ENCODE data around the gene AGR2.

Gene AGR2

GRCh38 chr7:16845746-16846145 is 40.9 kb upstream of the AGR2 start:
- no peaks in the 10 kb centered on the region for H4K20me1 ChIP-seq (ENCODE audit: insufficient read depth, low read length, poor library complexity, severe bottlenecking)
- H3K4me3 ChIP-seq (ENCODE audit: low read length, poor library complexity, severe bottlenecking) = no peak overlapping the region
- H3K4me2 ChIP-seq (ENCODE audit: low read depth, low read length, poor library complexity, severe bottlenecking) = no peak overlapping the region
- H3K79me2 ChIP-seq (ENCODE audit: insufficient read depth, low read length) = no peaks in the 10 kb centered on the region
- H3K9me3 ChIP-seq (ENCODE audit: insufficient read depth, low read depth, low read length) = no peaks in the 10 kb centered on the region
- no peak overlapping the region for H3K9ac ChIP-seq (ENCODE audit: low read depth, low read length, poor library complexity, severe bottlenecking)
- no peaks in the 10 kb centered on the region for H3K4me1 ChIP-seq (ENCODE audit: insufficient read depth, low read length, poor library complexity, severe bottlenecking)
- H3K9me2 ChIP-seq (replicated peaks; ENCODE audit: low read depth, low read length) = no peaks in the 10 kb centered on the region
- no peak for TF ChIP-seq CTCF (conservative IDR thresholded peaks at IDR 0.05; ENCODE audit: low read length)
- no peak for TF ChIP-seq EZH2phosphoT487 (IDR thresholded peaks at IDR 0.05; ENCODE audit: borderline replicate concordance)
- no peak overlapping the region for H2AFZ ChIP-seq (ENCODE audit: low read length)
- no peaks in the 10 kb centered on the region for H3F3A ChIP-seq (ENCODE audit: low read depth)
- H3K36me3 ChIP-seq (ENCODE audit: insufficient read depth, low read length) = no peaks in the 10 kb centered on the region
- H3K27me3 ChIP-seq (ENCODE audit: insufficient read depth, low read length, poor library complexity, severe bottlenecking) = no peaks in the 10 kb centered on the region

DNA sequence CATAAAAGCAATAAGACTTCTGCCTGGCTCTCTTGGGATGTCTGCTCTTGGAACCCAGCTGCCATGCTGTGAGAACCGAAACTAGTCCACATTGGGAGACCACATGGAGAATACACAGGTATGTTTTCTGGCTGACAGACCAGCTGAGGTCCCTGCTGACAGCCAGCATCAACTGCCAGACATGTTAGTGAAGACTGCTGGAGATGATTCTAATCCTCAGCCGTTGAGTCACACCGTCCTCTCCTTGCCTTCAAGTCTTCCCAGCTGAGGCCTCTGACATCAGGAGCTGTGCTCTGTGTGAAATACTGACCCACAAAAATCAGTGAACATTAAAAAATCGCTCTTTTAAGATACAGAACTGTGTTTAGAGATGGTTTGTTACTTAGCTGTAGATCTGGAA is 36.9 kb upstream of the AGR2 start:
- no peak overlapping the region for H3K4me2 ChIP-seq (ENCODE audit: low read depth, low read length, poor library complexity, severe bottlenecking)
- H2AFZ ChIP-seq (ENCODE audit: low read length) = no peak overlapping the region

DNA sequence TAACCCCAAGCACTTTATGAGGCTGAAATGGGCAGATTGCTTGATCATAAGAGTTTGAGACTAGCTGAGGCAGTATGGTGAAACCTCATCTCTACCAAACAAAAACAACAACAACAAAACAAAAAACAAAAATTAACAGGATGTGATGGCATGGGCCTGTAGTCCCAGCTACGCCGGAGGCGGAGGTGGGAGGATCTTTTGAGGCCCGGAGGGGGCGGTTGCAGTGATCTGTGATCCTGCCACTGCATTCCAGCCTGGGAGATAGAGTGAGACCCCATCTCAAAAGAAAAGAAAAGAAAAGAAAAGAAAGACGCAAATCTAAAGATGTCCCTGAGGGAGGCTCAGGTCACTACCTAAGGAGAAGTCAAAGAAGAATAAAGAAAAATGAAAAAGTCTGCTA is 35.3 kb upstream of the AGR2 start:
- no peaks in the 10 kb centered on the region for H3K9me3 ChIP-seq (ENCODE audit: insufficient read depth, low read depth, low read length)
- no peak overlapping the region for H3K4me2 ChIP-seq (ENCODE audit: low read depth, low read length, poor library complexity, severe bottlenecking)
- no peaks in the 10 kb centered on the region for H3K79me2 ChIP-seq (ENCODE audit: insufficient read depth, low read length)
- no peaks in the 10 kb centered on the region for H3K4me1 ChIP-seq (ENCODE audit: insufficient read depth, low read length, poor library complexity, severe bottlenecking)
- H3K9ac ChIP-seq (ENCODE audit: low read depth, low read length, poor library complexity, severe bottlenecking) = no peak overlapping the region
- no peaks in the 10 kb centered on the region for H3K27me3 ChIP-seq (ENCODE audit: insufficient read depth, low read length, poor library complexity, severe bottlenecking)
- no peaks in the 10 kb centered on the region for H3K36me3 ChIP-seq (ENCODE audit: insufficient read depth, low read length)
- no peak overlapping the region for H3K4me3 ChIP-seq (ENCODE audit: low read length, poor library complexity, severe bottlenecking)
- no peaks in the 10 kb centered on the region for H3F3A ChIP-seq (ENCODE audit: low read depth)
- H2AFZ ChIP-seq (ENCODE audit: low read length) = no peak overlapping the region
- TF ChIP-seq CTCF (conservative IDR thresholded peaks at IDR 0.05; ENCODE audit: low read length) (no peak), EZH2phosphoT487 (IDR thresholded peaks at IDR 0.05; ENCODE audit: borderline replicate concordance) (no peak)
- H3K9me2 ChIP-seq (replicated peaks; ENCODE audit: low read depth, low read length) = no peaks in the 10 kb centered on the region
- no peaks in the 10 kb centered on the region for H4K20me1 ChIP-seq (ENCODE audit: insufficient read depth, low read length, poor library complexity, severe bottlenecking)

More for the DNA sequence above, 36.9 kb upstream of the AGR2 start:
- Histone ChIP-seq H3K79me2 (ENCODE audit: insufficient read depth, low read length) (no peaks in the 10 kb centered on the region), H3K4me1 (ENCODE audit: insufficient read depth, low read length, poor library complexity, severe bottlenecking) (no peaks in the 10 kb centered on the region), H3K9ac (ENCODE audit: low read depth, low read length, poor library complexity, severe bottlenecking) (no peak overlapping the region), H3K9me2 (replicated peaks; ENCODE audit: low read depth, low read length) (no peaks in the 10 kb centered on the region), H3K4me3 (ENCODE audit: low read length, poor library complexity, severe bottlenecking) (no peak overlapping the region), H3K27me3 (ENCODE audit: insufficient read depth, low read length, poor library complexity, severe bottlenecking) (no peaks in the 10 kb centered on the region), H4K20me1 (ENCODE audit: insufficient read depth, low read length, poor library complexity, severe bottlenecking) (no peaks in the 10 kb centered on the region), H3F3A (ENCODE audit: low read depth) (no peaks in the 10 kb centered on the region), H3K36me3 (ENCODE audit: insufficient read depth, low read length) (no peaks in the 10 kb centered on the region), H3K9me3 (ENCODE audit: insufficient read depth, low read depth, low read length) (no peaks in the 10 kb centered on the region)
- TF ChIP-seq EZH2phosphoT487 (IDR thresholded peaks at IDR 0.05; ENCODE audit: borderline replicate concordance) (no peak), CTCF (conservative IDR thresholded peaks at IDR 0.05; ENCODE audit: low read length) (no peak)

All from Loucy (cell line).